ENCODE data around the gene OTOF.

- no peak for TF ChIP-seq EZH2 (IDR thresholded peaks at IDR 0.05; ENCODE audit: borderline replicate concordance, low read depth, low read length, poor library complexity, severe bottlenecking)
- no peak for TF ChIP-seq CTCF (conservative IDR thresholded peaks at IDR 0.05; ENCODE audit: low read depth, low read length)
Measured at GRCh38 chr2:26466662-26467310, 11.1 kb downstream of the OTOF start.

Measured in A673 (cell line).